Fibroblast of mammary gland (primary cell): Measurements from ENCODE around the gene NEK9.

ENCODE experiments used
- DNase-seq: peaks from one replicate; pipeline ENCODE4 v3.0.0-alpha.2; 2010; ENCODE audit warnings: low read depth
- H3K4me3 ChIP-seq: 2 replicates; pipeline ENCODE4 v1.5.1; 2011; ENCODE audit warnings: low read depth, mild to moderate bottlenecking, low read length, moderate library complexity; ENCODE audit not compliant: control insufficient read depth
- TF ChIP-seq, protein P1 (sequence below): conservative IDR thresholded peaks from 2 replicates; pipeline ENCODE4 v1.5.1; 2011; ENCODE audit warnings: low read depth, low read length, inconsistent platforms; ENCODE audit not compliant: control insufficient read depth, insufficient read depth

The NEK9 gene

DNA sequence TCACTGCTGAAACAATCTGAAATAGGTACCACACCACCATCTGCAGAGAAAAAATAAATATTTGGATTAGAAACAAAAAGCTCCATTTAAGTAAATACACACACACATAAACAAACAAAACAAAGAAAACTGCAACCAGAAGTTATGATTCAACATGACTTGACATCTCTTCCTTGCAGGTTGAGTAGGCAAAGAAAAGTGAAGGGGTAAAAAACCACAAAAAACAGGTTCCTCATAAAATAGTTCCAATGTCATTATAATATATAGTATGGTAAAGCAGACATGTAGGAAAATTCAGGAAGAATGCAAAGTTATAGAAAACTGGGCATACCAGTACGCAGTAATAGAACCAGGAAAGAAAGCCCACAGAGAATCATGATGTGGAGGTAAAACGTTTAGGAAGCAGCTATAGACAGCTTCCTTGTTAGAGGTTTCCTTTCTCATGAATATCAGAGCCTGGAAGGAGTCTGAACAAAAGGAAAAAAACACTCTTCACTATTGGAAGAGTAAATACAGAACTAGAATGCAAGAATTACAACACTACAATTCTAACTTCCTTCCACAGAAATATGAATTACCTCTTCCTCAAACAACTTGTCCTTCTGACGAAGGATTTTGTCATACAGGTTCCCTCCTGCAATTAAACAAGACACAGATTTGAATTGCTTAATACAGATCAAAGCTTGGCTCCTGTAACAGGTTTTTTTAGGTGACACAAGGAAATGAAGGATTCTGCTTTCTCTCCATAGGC is 6.1 kb downstream of the NEK9 start:
- TF ChIP-seq, protein P1, sequence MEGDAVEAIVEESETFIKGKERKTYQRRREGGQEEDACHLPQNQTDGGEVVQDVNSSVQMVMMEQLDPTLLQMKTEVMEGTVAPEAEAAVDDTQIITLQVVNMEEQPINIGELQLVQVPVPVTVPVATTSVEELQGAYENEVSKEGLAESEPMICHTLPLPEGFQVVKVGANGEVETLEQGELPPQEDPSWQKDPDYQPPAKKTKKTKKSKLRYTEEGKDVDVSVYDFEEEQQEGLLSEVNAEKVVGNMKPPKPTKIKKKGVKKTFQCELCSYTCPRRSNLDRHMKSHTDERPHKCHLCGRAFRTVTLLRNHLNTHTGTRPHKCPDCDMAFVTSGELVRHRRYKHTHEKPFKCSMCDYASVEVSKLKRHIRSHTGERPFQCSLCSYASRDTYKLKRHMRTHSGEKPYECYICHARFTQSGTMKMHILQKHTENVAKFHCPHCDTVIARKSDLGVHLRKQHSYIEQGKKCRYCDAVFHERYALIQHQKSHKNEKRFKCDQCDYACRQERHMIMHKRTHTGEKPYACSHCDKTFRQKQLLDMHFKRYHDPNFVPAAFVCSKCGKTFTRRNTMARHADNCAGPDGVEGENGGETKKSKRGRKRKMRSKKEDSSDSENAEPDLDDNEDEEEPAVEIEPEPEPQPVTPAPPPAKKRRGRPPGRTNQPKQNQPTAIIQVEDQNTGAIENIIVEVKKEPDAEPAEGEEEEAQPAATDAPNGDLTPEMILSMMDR: no peak
- H3K4me3 ChIP-seq: no peak overlapping the region
- DNase-seq: no peak

DNA sequence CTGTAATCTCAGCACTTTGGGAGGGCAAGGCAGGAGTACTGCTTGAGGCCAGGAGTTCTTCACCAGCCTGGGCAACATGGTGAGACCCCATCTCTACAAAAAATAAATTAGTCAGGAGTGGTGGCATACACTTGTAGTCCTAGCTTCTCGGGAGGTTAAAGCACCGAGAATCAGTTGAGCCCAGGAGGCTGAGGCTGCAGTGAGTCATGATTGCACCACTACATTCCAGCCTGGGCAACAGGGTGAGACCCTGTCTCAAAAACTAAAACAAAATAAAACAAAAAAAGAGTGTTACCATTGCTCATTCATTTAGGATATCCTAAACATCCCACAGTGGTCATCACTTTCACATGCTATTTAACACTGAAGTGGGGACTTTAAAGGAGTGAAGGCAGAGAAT is 7.8 kb downstream of the NEK9 start:
- DNase-seq: peak; percentile 43
- TF ChIP-seq, protein P1: no peak
- H3K4me3 ChIP-seq: no peak overlapping the region

DNA sequence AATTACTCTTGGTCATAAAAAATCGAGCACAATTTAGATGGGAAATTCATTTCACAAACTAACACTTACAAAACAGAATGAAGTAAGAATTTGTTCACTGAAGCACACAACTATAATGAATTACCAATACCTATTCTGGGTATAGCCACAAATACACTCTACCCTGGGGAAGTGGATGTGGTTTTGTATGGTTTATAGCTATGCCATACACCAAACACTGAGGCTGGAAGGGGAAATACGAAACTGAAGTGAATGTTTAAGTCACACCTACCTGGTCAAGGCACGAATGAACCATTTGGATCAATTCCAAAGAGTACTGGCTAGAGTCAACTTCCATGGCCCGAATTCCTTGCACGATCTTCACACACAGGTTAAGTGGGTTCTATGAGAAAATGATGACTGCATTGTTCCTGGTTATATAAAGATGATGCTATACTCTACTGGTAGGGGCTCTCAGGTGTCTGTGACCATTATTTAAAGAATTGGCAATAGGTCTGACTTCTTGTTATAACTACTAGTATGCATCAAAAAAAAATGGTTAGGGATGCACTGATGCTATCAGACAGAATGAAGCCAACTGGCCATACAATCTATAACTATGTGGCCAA is 12.8 kb downstream of the NEK9 start:
- TF ChIP-seq, protein P1: no peak
- no peak overlapping the region for H3K4me3 ChIP-seq
- DNase-seq: no peak

DNA sequence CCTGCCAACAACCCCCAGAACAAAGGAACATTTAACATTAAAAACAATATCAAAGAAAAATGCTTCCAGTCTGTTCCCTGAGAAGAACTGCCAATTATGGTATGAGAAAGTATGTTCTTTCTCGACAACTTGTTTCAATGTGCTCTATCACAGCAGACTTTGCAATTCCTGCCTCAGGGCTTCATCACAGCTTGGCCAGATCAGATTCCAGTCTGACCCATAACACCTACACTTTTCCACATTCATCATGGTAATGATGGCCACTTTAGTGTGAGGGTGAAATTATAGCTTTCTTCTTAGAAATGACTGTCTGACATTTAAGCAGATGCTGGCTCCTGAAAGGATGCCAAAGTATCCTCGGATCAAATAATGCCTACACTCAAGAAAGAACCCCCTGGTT is 17.0 kb downstream of the NEK9 start:
- no peak for DNase-seq
- no peak overlapping the region for H3K4me3 ChIP-seq
- TF ChIP-seq, protein P1: no peak

DNA sequence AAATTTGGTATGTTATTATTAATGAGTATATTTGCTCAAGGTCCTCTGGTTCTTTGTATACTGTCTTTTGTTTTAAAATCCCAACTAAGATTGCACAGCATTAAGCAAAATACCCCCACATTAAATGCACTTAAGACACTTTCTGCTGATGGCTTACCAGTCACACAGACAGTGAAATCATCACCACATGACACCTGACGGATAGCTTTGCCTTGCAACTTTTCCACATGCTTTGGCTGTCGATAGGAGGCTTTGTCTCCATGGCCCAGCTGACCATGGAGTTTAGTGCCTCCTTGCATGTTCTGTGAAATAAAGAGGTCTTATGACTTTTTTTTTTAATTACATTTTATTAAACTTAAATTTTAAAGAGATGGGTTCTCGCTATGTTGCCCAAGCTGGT is 19.7 kb downstream of the NEK9 start:
- TF ChIP-seq, protein P1: no peak
- no peak for DNase-seq
- no peak overlapping the region for H3K4me3 ChIP-seq

DNA sequence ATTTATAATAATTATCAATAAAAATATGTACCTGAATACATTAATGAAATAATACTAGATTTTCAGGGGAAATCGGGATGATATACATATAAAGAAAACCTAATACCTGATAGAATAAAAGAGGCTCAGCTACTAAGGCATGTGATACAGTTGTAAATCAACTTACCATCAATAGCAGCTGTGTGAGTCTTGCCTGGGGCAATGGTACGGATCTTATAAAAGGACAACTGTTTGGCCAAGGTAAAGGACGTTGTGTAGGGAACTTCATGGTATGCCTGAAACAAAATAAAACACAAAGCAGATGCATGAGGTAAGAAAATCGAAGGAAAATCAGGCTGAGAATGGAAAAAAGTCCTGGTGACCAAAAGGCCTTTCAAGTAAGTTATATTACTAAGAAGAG is 25.4 kb downstream of the NEK9 start:
- DNase-seq: no peak
- H3K4me3 ChIP-seq: no peak overlapping the region
- TF ChIP-seq, protein P1: no peak
